ENCODE results near the gene TCF7L1.
"Not testable (repeated sequence)": the region's sequence is repeated elsewhere in the genome, so short reads cannot be mapped to it uniquely, and the experiment has no call there.

The TCF7L1 gene

GRCh38 chr2:85132834-85133637 lies at the start of gene TCF7L1:
TCF7L1 (plus strand) TSS chr2:85133392; CDS start chr2:85133685, 293 bp downstream.
- peak; percentile 89 for DNase-seq (ENCODE audit: low spot score)

GRCh38 chr2:85085563-85085962 lies 47.6 kb upstream of the TCF7L1 start:
- no peak for DNase-seq (ENCODE audit: low spot score)

- DNase-seq (ENCODE audit: low spot score), result no peak
Observed at GRCh38 chr2:85087541-85087940, 45.7 kb upstream of the TCF7L1 start.

- DNase-seq (ENCODE audit: low spot score), result no peak
Observed at GRCh38 chr2:85088921-85089320, 44.3 kb upstream of the TCF7L1 start.

- peak; percentile 55 for DNase-seq (ENCODE audit: low spot score)
Observed at GRCh38 chr2:85089585-85089984, 43.6 kb upstream of the TCF7L1 start.

- no peak for DNase-seq (ENCODE audit: low spot score)
Observed at GRCh38 chr2:85091838-85092237, 41.4 kb upstream of the TCF7L1 start.

GRCh38 chr2:85095094-85095493 lies 38.1 kb upstream of the TCF7L1 start:
- no peak for DNase-seq (ENCODE audit: low spot score)

- no peak for DNase-seq (ENCODE audit: low spot score)
Observed at GRCh38 chr2:85096616-85097015, 36.6 kb upstream of the TCF7L1 start.

GRCh38 chr2:85104228-85104627 lies 29.0 kb upstream of the TCF7L1 start:
- DNase-seq (ENCODE audit: low spot score), result no peak

- DNase-seq (ENCODE audit: low spot score), result no peak
Observed at GRCh38 chr2:85106489-85107180, 26.6 kb upstream of the TCF7L1 start.

- no peak for DNase-seq (ENCODE audit: low spot score)
Observed at GRCh38 chr2:85110991-85111560, 22.1 kb upstream of the TCF7L1 start.

- no peak for DNase-seq (ENCODE audit: low spot score)
Observed at GRCh38 chr2:85111819-85112281, 21.3 kb upstream of the TCF7L1 start.

GRCh38 chr2:85112906-85113625 lies 20.1 kb upstream of the TCF7L1 start:
- DNase-seq (ENCODE audit: low spot score), result no peak

- no peak for DNase-seq (ENCODE audit: low spot score)
Observed at GRCh38 chr2:85114586-85115330, 18.4 kb upstream of the TCF7L1 start.

GRCh38 chr2:85116207-85116606 lies 17.0 kb upstream of the TCF7L1 start:
- DNase-seq (ENCODE audit: low spot score), result no peak

GRCh38 chr2:85119900-85120299 lies 13.3 kb upstream of the TCF7L1 start:
- no peak for DNase-seq (ENCODE audit: low spot score)

- DNase-seq (ENCODE audit: low spot score), result no peak
Observed at GRCh38 chr2:85120363-85120762, 12.8 kb upstream of the TCF7L1 start.

GRCh38 chr2:85126462-85126861 lies 6.7 kb upstream of the TCF7L1 start:
- not testable (repeated sequence) for DNase-seq (ENCODE audit: low spot score)

GRCh38 chr2:85129861-85130260 lies 3.3 kb upstream of the TCF7L1 start:
- DNase-seq (ENCODE audit: low spot score), result no peak

- DNase-seq (ENCODE audit: low spot score), result no peak
Observed at GRCh38 chr2:85130407-85130806, 2.8 kb upstream of the TCF7L1 start.

GRCh38 chr2:85131116-85131515 lies 2.1 kb upstream of the TCF7L1 start:
- DNase-seq (ENCODE audit: low spot score), result no peak

- DNase-seq (ENCODE audit: low spot score), result no peak
Observed at GRCh38 chr2:85132397-85132796, 795 bp upstream of the TCF7L1 start.
